Common myeloid progenitor, CD34-positive (primary cell): ENCODE results near the gene USH2A.

Experiments
- CTCF ChIA-PET: fragments of 350-600 bp; sonication (Branson Sonifier 250); formaldehyde crosslinking; loops from one replicate; lab custom pipeline; 2021; ENCODE audit warnings: antibody characterized with exemption; lab: Charles Lee
- POLR2A ChIA-PET: fragments of 350-600 bp; sonication (Branson Sonifier 250); formaldehyde crosslinking; loops from one replicate; lab custom pipeline; 2021; ENCODE audit warnings: antibody characterized with exemption; lab: Charles Lee
- DNase-seq, 3 donors: peaks; one replicate each; pipeline versions ENCODE4 v3.0.0 to v3.0.0-alpha.2; 2013
- H3K27ac ChIP-seq, 2 experiments: 1 replicate in 1 of 2; 2 replicates in 1 of 2; pipeline ENCODE4 v1.7.0; 2013; ENCODE audit warnings: inconsistent platforms in 2 of 2, low read length in 2 of 2, mild to moderate bottlenecking in 2 of 2, low read depth in 1 of 2, moderate library complexity in 1 of 2; ENCODE audit not compliant: severe bottlenecking in 2 of 2, insufficient read depth in 1 of 2, poor library complexity in 1 of 2
- H3K27me3 ChIP-seq, 5 experiments: replicated peaks in 2 of 5; 1 replicate in 3 of 5; 2 replicates in 2 of 5; pipeline versions ENCODE4 v1.6.1 to v1.7.0; 2013; ENCODE audit warnings: low read length in 4 of 5, mild to moderate bottlenecking in 2 of 5, moderate library complexity in 2 of 5, inconsistent platforms in 1 of 5; ENCODE audit not compliant: insufficient read depth in 5 of 5, control insufficient read depth in 4 of 5
- H3K36me3 ChIP-seq, 4 experiments: 1 replicate in 2 of 4; 2 replicates in 2 of 4; pipeline versions ENCODE4 v1.6.1 to v1.7.0; 2013; ENCODE audit warnings: low read length in 3 of 4, control low read depth in 1 of 4, mild to moderate bottlenecking in 1 of 4; ENCODE audit not compliant: control insufficient read depth in 4 of 4, insufficient read depth in 4 of 4
- H3K4me1 ChIP-seq, 4 experiments: 1 replicate in 3 of 4; 2 replicates in 1 of 4; pipeline versions ENCODE4 v1.6.1 to v1.7.1; 2013; ENCODE audit warnings: low read length in 3 of 4, mild to moderate bottlenecking in 3 of 4, control low read depth in 1 of 4, inconsistent platforms in 1 of 4, moderate library complexity in 1 of 4; ENCODE audit not compliant: control insufficient read depth in 4 of 4, insufficient read depth in 4 of 4; ENCODE audit errors: control extremely low read depth in 1 of 4
- H3K4me3 ChIP-seq, 7 experiments: 1 replicate in 4 of 7; 2 replicates in 3 of 7; pipeline versions ENCODE4 v1.5.1 to v1.7.0; 2013; ENCODE audit warnings: mild to moderate bottlenecking in 7 of 7, low read length in 6 of 7, moderate library complexity in 6 of 7, inconsistent platforms in 2 of 7, low read depth in 2 of 7, control low read depth in 1 of 7; ENCODE audit not compliant: insufficient read depth in 4 of 7, control insufficient read depth in 1 of 7; ENCODE audit errors: extremely low read depth in 1 of 7
- H3K9me3 ChIP-seq, 5 experiments: 1 replicate in 4 of 5; 2 replicates in 1 of 5; pipeline versions ENCODE4 v1.6.1 to v1.7.1; 2013; ENCODE audit warnings: low read length in 4 of 5, mild to moderate bottlenecking in 2 of 5, inconsistent platforms in 1 of 5, low read depth in 1 of 5, moderate library complexity in 1 of 5; ENCODE audit not compliant: control insufficient read depth in 4 of 5, insufficient read depth in 2 of 5; ENCODE audit errors: control extremely low read depth in 1 of 5
- WGBS: methylation state at CpG from one replicate; pipeline ENCODE4 v1.1.5; 2013; ENCODE audit not compliant: insufficient coverage; 5-methylcytosine and 5-hydroxymethylcytosine counted together

The USH2A gene

DNA sequence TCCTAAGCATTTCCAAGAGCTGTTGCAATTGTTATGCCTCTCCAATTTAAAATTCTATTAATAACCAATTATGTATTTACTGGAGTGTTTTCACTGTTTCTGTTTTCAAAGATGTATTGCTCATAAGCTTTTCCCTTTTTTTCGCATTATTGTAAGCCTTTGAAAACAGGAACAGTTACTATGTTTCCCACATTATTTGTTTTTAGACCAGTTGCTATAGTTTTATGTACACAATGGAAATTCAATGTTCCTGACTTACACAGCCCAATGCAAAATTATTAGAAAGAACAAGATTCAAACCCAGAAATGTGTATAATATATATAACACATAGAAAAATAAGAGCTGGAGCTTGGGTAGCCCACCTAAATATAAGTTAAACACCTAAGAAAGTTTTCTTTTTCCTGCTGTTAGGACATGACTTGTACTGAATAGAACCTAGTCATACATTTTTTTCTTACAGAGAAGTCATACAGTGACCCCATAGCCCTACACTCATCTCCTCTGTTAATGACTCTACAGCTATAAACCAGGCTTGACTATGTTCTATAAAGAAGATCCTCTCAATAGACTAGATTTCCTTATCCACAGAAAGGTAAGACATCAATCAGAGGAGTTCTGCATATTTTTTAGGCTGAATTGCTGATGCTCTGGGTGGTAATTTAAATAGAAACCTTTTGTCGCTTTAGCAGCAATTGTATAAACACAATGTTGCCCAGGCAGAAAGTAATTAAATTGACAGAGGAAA lies 299.6 kb downstream of the USH2A start:
- H3K9me3 ChIP-seq, result no peaks in the 10 kb centered on the region
- ChIA-PET POLR2A (no interaction called here), CTCF (no interaction called here)
- no peak overlapping the region for H3K27ac ChIP-seq
- DNase-seq, result no peak
- no peaks in the 10 kb centered on the region for H3K36me3 ChIP-seq
- no peaks in the 10 kb centered on the region for H3K27me3 ChIP-seq
- no peak overlapping the region for H3K4me3 ChIP-seq
- no peaks in the 10 kb centered on the region for H3K4me1 ChIP-seq
- no CpG with 5 or more reads among the region's 2 CpGs for WGBS

DNA sequence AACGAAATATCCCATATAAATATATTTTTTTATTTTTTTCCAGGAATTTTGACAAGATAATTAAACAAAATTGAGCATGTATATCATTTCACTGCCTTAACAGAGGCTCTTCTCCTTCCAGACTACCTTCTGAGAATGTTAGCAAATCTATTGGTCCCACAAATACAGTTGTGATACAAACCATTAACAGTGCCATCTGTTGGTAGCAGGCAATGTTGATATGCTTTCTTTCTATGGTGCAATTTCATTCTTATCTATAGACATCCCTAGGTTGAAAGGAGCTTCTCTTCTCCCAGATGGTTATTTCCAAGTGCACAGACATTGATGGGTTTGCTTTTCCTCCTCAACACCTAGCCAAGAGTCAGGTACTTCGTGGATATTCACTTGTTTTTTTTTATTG lies 303.6 kb downstream of the USH2A start:
- no peaks in the 10 kb centered on the region for H3K27me3 ChIP-seq
- H3K4me1 ChIP-seq, result no peaks in the 10 kb centered on the region
- no peak overlapping the region for H3K27ac ChIP-seq
- POLR2A ChIA-PET, result interaction anchor here (0.6 kb wide), 1 partner anchor 1058 kb away, joined by 4 read pairs; no protein-coding TSS in a partner anchor
- no CpG with 5 or more reads among the region's 2 CpGs for WGBS
- H3K4me3 ChIP-seq, result no peak overlapping the region
- CTCF ChIA-PET, result no interaction called here
- DNase-seq, result peak; percentile 3 to 19 (median 11)
- no peaks in the 10 kb centered on the region for H3K36me3 ChIP-seq
- no peaks in the 10 kb centered on the region for H3K9me3 ChIP-seq

DNA sequence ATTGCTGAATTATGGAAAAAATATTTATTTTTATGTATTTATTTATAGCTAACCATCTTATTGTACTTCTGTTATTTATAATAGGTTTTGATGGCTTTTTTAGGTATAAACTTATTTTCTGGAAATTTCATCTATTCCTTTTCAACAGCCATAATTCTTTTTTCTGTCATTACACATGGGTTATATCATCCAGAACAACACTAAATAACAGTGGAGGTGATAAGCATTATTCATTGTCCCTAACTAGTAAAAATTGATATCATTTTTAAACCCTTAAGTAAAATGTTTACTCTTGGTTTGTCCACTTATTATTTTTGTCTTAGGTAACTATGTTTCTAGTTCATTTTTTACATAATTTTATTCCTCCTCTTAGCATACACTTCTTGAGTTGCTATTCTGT lies 309.1 kb downstream of the USH2A start:
- H3K4me1 ChIP-seq, result no peaks in the 10 kb centered on the region
- H3K27ac ChIP-seq, result no peak overlapping the region
- no peaks in the 10 kb centered on the region for H3K36me3 ChIP-seq
- no peaks in the 10 kb centered on the region for H3K9me3 ChIP-seq
- no peak overlapping the region for H3K4me3 ChIP-seq
- CTCF ChIA-PET, result no interaction called here
- H3K27me3 ChIP-seq, result peaks cover 0 to 3% (median 0%) of the 10 kb centered on the region in 5 experiments
- POLR2A ChIA-PET, result no interaction called here
- DNase-seq, result no peak

DNA sequence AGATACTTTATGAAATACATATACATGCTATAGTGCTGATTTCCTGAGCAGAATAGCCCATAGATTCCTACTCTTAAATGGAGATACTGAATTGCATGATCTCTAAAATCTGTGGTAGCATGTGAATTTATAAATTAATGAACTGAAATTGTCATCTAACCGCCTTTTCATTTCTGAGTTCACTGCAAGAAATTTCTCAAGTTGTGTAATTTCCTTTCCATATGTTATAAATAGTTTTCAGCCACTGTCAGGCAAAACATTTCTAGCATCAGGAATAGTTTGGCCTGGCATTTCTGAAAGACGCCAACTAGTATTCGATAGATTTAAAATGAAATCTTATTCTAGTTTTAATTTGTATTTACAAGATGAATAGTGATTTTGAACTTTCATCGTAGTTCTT lies 310.1 kb downstream of the USH2A start:
- H3K4me3 ChIP-seq, result no peak overlapping the region
- WGBS, result no CpG with 5 or more reads among the region's 4 CpGs
- H3K4me1 ChIP-seq, result no peaks in the 10 kb centered on the region
- H3K36me3 ChIP-seq, result no peaks in the 10 kb centered on the region
- CTCF ChIA-PET, result no interaction called here
- POLR2A ChIA-PET, result no interaction called here
- H3K27me3 ChIP-seq, result peaks cover 0 to 3% (median 0%) of the 10 kb centered on the region in 5 experiments
- no peaks in the 10 kb centered on the region for H3K9me3 ChIP-seq
- no peak overlapping the region for H3K27ac ChIP-seq
- no peak for DNase-seq

DNA sequence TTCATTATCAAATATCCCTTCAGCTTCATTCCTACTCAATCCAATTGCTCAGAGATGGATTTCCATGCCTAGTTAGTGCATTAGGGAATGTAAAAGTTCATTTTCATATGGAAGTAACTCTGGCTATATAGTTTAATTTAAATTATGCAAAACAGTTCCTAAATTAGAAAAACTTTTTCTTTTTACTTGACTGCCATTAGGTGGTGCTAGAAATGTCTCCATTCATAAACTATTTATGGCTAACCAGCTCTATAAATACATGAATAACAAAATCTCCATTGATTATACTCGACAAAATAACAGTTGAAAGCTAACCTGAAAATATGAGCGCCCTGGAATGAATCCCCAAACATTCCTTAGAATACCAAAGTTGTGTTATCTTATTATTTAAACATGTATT lies 311.4 kb downstream of the USH2A start:
- POLR2A ChIA-PET, result no interaction called here

DNA sequence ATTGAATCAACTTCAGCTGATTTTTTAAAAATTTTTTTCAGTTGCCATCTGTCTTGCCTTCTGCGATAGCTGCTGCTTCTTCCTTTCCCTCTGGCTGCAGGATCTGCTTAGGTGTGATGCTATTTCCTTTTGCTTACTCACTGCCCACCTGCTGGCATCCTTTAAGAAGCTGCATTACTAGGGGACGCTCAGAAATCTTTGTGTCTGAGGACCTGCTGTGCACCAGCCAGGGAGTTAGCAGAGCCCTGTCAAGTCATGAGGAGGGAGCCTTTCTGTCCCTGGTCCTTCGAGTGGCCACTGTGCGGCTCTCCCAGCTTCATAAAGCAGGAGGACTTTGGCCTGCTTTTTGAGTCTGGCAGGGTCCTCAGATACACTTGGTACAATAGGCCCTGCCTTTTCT lies 327.8 kb downstream of the USH2A start:
- POLR2A ChIA-PET, result no interaction called here
- Histone ChIP-seq H3K36me3 (no peaks in the 10 kb centered on the region), H3K9me3 (no peaks in the 10 kb centered on the region), H3K4me3 (no peak overlapping the region), H3K27ac (no peak overlapping the region), H3K27me3 (no peaks in the 10 kb centered on the region), H3K4me1 (no peaks in the 10 kb centered on the region)
- no peak for DNase-seq
- 92% methylated on average over 4 of the region's 4 CpGs for WGBS
- CTCF ChIA-PET, result no interaction called here

More for the DNA sequence above, 311.4 kb downstream of the USH2A start:
- CTCF ChIA-PET, result no interaction called here
- no peak overlapping the region for H3K4me3 ChIP-seq
- peaks cover 0 to 3% (median 0%) of the 10 kb centered on the region in 5 experiments for H3K27me3 ChIP-seq
- no peaks in the 10 kb centered on the region for H3K4me1 ChIP-seq
- H3K36me3 ChIP-seq, result no peaks in the 10 kb centered on the region
- no peaks in the 10 kb centered on the region for H3K9me3 ChIP-seq
- no peak overlapping the region for H3K27ac ChIP-seq
- DNase-seq, result no peak
- no CpG with 5 or more reads among the region's 2 CpGs for WGBS

DNA sequence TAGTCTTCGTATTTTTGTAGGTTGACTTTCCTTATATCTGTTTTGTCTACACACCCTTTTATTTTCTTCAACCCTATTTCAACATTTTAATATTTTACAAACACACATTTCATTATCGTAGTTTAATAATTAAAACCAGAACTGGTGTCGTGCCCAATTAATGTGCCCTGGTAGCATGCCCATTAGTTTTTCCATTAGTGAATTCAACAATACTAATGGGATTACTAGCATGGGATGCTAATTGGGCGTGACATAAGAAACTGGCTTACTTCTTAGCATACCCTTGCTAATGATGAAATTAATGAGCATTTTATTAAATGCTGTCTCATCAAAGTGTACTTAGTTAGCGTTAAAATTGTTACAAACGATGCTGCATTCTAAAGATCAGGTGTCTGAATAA lies 332.7 kb downstream of the USH2A start:
- Histone ChIP-seq H3K9me3 (no peaks in the 10 kb centered on the region), H3K36me3 (no peaks in the 10 kb centered on the region), H3K4me3 (no peak overlapping the region), H3K27me3 (no peaks in the 10 kb centered on the region), H3K27ac (no peak overlapping the region), H3K4me1 (no peaks in the 10 kb centered on the region)
- ChIA-PET CTCF (no interaction called here), POLR2A (no interaction called here)
- no peak for DNase-seq
- 100% methylated on average over 2 of the region's 6 CpGs for WGBS
